Stomach (tissue), 9 donors: ENCODE data around the gene CCDC80. TPM values are rescaled to one million over a fixed set of nuclear protein-coding genes. Genes with fewer than 3 reads are reported as not detected.

Experiments
- DNase-seq, 2 donors: peaks; one replicate each; pipeline versions ENCODE4 v3.0.0 to v3.0.0-alpha.2; 2013 to 2019
- H3K27ac ChIP-seq, 5 donors: fragments of 200-600 bp in 4 of 5; sonication (generic) in 4 of 5; one replicate each; pipeline ENCODE4 v1.5.1; 2013 to 2019; ENCODE audit warnings: mild to moderate bottlenecking in 1 of 5, moderate library complexity in 1 of 5
- H3K27me3 ChIP-seq, 3 donors: fragments of 200-600 bp; sonication (generic); one replicate each; pipeline ENCODE4 v1.5.1; 2017 to 2019; ENCODE audit warnings: mixed run types in 1 of 3
- H3K36me3 ChIP-seq, 4 donors: fragments of 200-600 bp; sonication (generic); 1 replicate in 3 of 4; 2 replicates in 1 of 4; pipeline ENCODE4 v1.5.1; 2016 to 2019
- H3K4me1 ChIP-seq, 4 donors: fragments of 200-600 bp; sonication (generic); one replicate each; pipeline ENCODE4 v1.5.1; 2016 to 2019
- H3K4me3 ChIP-seq, 4 donors: fragments of 200-600 bp; sonication (generic) in 3 of 4; one replicate each; pipeline ENCODE4 v1.5.1; 2016 to 2019; ENCODE audit warnings: mild to moderate bottlenecking in 1 of 4
- H3K9me3 ChIP-seq, 4 donors: fragments of 200-600 bp; sonication (generic); one replicate each; pipeline ENCODE4 v1.5.1; 2016 to 2019
- CTCF ChIP-seq, 7 experiments: fragments of 450-650 bp in 4 of 7; fragments of 200-600 bp in 3 of 7; sonication (generic) in 3 of 7; IDR thresholded peaks; one replicate each; pipeline ENCODE4 v1.5.1; 2016 to 2019; ENCODE audit warnings: antibody characterized with exemption in 7 of 7, control low read depth in 2 of 7, mild to moderate bottlenecking in 1 of 7
- EP300 ChIP-seq: sonication (generic); formaldehyde crosslinking; IDR thresholded peaks from one replicate; pipeline ENCODE4 v1.6.1; 2017; ENCODE audit warnings: antibody characterized with exemption
- POLR2A ChIP-seq, 4 donors: fragments of 450-650 bp; IDR thresholded peaks; one replicate each; pipeline ENCODE4 v1.6.1; 2016; ENCODE audit warnings: antibody characterized with exemption in 4 of 4, control low read depth in 2 of 4, mild to moderate bottlenecking in 1 of 4, moderate library complexity in 1 of 4
- POLR2AphosphoS5 ChIP-seq, 3 donors: sonication (generic); formaldehyde crosslinking; IDR thresholded peaks; one replicate each; pipeline ENCODE4 v1.6.1; 2016; ENCODE audit warnings: antibody characterized with exemption in 3 of 3
- WGBS, 5 donors: extraction: QIAGEN DNeasy Blood & Tissue Kit in 3 of 5; methylation state at CpG; one replicate each; pipeline versions ENCODE4 v1.1.5 to v1.1.7; 2013 to 2018; 5-methylcytosine and 5-hydroxymethylcytosine counted together
- intact Hi-C: fragments of 100-400 bp; cut with DNase I; formaldehyde crosslinking; loops from one replicate; pipeline ENCODE4 v1.15.1; 2023; ENCODE audit warnings: low total_unique reads
- polyA plus RNA-seq, 3 donors: library from polyadenylated mRNA; stranded (reverse); fragments of 200-250 nt; gene quantifications; one replicate each; pipeline ENCODE4 v1.2.3, GENCODE V29; 2013
- total RNA-seq, 5 donors: library from RNA; depleted of rRNA; stranded (reverse); fragments of >200 nt; gene quantifications; one replicate each; pipeline versions ENCODE4 v1.1.0 to v1.2.3, GENCODE V29; 2014 to 2016
- donor health status: healthy with polysubstance abuse.
- donor health status: Bipolar disorder and iron deficiency.
- donor health status: healthy.

Gene CCDC80
- total and polyA plus RNA-seq, 8 donors = 2.3 to 158 (median 11.5) TPM

GRCh38 chr3:112643621-112644240, 2.8 kb upstream of the CCDC80 start:
- H3K27me3 ChIP-seq = peaks cover 0 to 11% (median 0%) of the 10 kb centered on the region in 3 donors
- no peak overlapping the region for H3K27ac ChIP-seq
- intact Hi-C loops = no loop called here
- no peaks in the 10 kb centered on the region for H3K9me3 ChIP-seq
- TF ChIP-seq POLR2AphosphoS5 (IDR thresholded peaks at IDR 0.05) = no peak
- TF ChIP-seq CTCF (IDR thresholded peaks at IDR 0.05) = no peak
- TF ChIP-seq EP300 = no peak
- TF ChIP-seq POLR2A (IDR thresholded peaks at IDR 0.05) = no peak
- 74 to 85% (median 76%) methylated on average over 3 of the region's 3 CpGs for WGBS, 5 donors
- no peak for DNase-seq
- no peak overlapping the region for H3K4me3 ChIP-seq
- peaks cover 7 to 42% (median 23%) of the 10 kb centered on the region in 4 donors for H3K4me1 ChIP-seq
- H3K36me3 ChIP-seq = no peaks in the 10 kb centered on the region

DNA sequence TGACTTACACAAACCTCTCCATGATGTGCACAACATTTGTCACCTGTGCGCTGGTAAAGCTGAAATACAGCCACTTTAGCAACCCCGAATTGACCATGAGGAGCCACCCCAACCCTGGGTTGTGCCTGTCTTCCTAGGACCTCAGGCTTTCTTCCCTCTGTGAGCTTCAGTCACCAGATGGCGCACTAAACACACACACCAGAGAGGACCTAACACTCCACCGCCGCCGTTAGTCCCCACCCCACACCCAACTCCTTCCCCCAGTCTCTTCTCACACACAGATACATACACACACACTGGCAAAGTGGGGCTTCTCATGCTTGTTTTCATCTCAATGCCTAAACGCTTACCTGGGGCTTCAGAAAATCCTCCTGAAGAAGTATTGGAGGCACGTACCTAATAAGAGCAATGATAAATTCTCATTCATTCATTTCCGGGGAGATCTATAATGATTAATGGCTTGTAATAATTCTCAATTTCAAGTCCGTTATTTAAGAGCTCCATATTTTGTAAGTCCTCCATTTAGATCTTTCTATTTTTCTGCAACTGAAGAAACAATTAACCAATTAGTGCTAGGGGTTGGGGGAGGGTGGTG, 2.1 kb upstream of the CCDC80 start:
- 0 to 6% (median 5%) methylated on average over 10 of the region's 10 CpGs for WGBS, 5 donors
- peak in 5 of 7 experiments; percentile 66 to 90 (median 76) for TF ChIP-seq CTCF (IDR thresholded peaks at IDR 0.05)
- no peak for TF ChIP-seq POLR2A (IDR thresholded peaks at IDR 0.05)
- Histone ChIP-seq H3K4me3 (peak overlapping the region in 2 of 4 donors; percentile 13 to 33), H3K36me3 (no peaks in the 10 kb centered on the region), H3K27me3 (peaks cover 0 to 11% (median 0%) of the 10 kb centered on the region in 3 donors), H3K27ac (peak overlapping the region in 1 of 5 donors; percentile 79), H3K4me1 (peaks cover 7 to 48% (median 27%) of the 10 kb centered on the region in 4 donors), H3K9me3 (no peaks in the 10 kb centered on the region)
- intact Hi-C loops = no loop called here
- DNase-seq = peak; percentile 79 to 95

DNA sequence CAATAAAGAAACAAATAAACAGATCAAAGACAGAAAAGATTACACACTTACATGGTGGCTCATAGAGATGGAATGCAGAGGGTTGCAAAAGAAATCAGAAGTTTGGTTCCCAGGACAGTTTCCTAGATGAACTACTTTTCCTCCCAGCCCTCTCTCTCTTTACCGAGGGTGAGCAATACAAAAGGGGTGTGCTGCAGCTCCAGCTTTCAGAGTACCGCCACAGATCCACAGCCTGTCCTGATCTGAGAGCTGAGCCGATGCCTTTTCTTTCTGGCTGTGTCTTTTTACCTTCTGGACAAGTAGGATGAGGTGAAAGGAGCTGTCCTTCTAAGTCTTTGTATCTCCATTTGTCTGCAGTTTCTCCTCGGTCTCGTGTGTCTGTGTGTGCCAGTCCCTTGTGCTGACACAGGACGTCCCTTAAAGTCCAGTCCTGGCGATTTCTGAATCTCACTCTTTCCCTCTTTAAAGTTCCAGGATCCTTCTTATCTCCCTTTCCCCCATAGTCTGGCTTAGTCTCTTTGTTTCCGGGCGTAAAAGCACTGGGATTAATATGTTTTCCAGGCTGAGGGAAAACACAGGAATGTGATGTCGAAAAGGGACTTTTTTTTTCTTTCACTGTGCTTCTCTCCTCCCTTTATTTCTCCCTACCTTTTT, 540 bp downstream of the CCDC80 start:
- Histone ChIP-seq H3K4me3 (peak overlapping the region; percentile 25 to 35 (median 28)), H3K36me3 (no peaks in the 10 kb centered on the region), H3K9me3 (no peaks in the 10 kb centered on the region), H3K27me3 (peaks cover 0 to 11% (median 0%) of the 10 kb centered on the region in 3 donors), H3K27ac (peak overlapping the region; percentile 44 to 83 (median 78)), H3K4me1 (peaks cover 7 to 65% (median 24%) of the 10 kb centered on the region in 4 donors)
- WGBS, 5 donors = 5 to 12% (median 10%) methylated on average over 10 of the region's 10 CpGs
- DNase-seq = peak in 1 of 2 donors; percentile 59
- TF ChIP-seq POLR2A (IDR thresholded peaks at IDR 0.05) (no peak), POLR2AphosphoS5 (IDR thresholded peaks at IDR 0.05) (peak in 1 of 3 donors; percentile 14)
- intact Hi-C loops = no loop called here

GRCh38 chr3:112639455-112640225, 1.3 kb downstream of the CCDC80 start:
- peak in 1 of 2 donors; percentile 45 for DNase-seq
- Histone ChIP-seq H3K36me3 (no peaks in the 10 kb centered on the region), H3K27me3 (peaks cover 0 to 9% (median 0%) of the 10 kb centered on the region in 3 donors), H3K4me3 (peak overlapping the region; percentile 25 to 35 (median 29)), H3K4me1 (peaks cover 7 to 71% (median 29%) of the 10 kb centered on the region in 4 donors), H3K9me3 (no peaks in the 10 kb centered on the region), H3K27ac (peak overlapping the region in 4 of 5 donors; percentile 74 to 83 (median 78))
- intact Hi-C loops = no loop called here
- 85 to 90% (median 90%) methylated on average over 21 of the region's 21 CpGs for WGBS, 5 donors
- no peak for TF ChIP-seq POLR2A (IDR thresholded peaks at IDR 0.05)
- TF ChIP-seq EP300 = no peak
